Stimulated activated CD8-positive, alpha-beta memory T cell treated with anti-CD3 and anti-CD28 coated beads, Interleukin-7, amount 100 ng/mL, for 24 hours (primary cell): ENCODE data around the gene TNS2.

Source experiments
- DNase-seq: peaks from one replicate; pipeline ENCODE4 v3.0.0-alpha.2; 2020; ENCODE audit warnings: low read depth

Gene TNS2

DNA sequence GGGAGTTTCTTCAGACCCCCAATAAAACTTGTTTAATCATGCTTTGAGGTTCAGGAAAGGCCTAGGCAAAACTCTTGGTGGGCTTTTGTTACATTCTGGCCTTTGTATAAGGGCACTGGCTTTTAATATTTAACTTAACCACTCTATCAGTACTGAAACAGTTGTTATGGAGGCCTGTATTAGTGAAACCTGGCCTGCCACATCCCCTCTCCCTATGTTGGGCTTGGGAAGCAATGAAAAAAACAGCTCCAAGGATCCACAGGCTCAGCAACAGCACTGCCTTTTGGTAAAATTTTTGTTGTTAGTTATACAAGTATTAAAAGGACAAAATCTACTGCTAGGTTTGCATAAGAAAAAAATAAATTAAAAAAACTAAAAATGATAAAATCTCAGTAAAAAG, 64.1 kb downstream of the TNS2 start:
- DNase-seq = no peak
